ENCODE measurements around the gene FPGS.
"Not testable (repeated sequence)": the region's sequence is repeated elsewhere in the genome, so short reads cannot be mapped to it uniquely, and the experiment has no call there.

Gene FPGS

GRCh38 chr9:127844821-127845359, 42.2 kb downstream of the FPGS start:
- DNase-seq = no peak

GRCh38 chr9:127845619-127846018, 42.9 kb downstream of the FPGS start:
- DNase-seq = not testable (repeated sequence)

- DNase-seq = no peak
Observed at GRCh38 chr9:127846443-127847177, 43.9 kb downstream of the FPGS start.

GRCh38 chr9:127847178-127847510, 44.5 kb downstream of the FPGS start:
- no peak for DNase-seq

GRCh38 chr9:127847833-127848755, 45.4 kb downstream of the FPGS start:
- no peak for DNase-seq

- DNase-seq = peak; percentile 32
Observed at GRCh38 chr9:127848756-127849504, 46.2 kb downstream of the FPGS start.

GRCh38 chr9:127850286-127850830, 47.7 kb downstream of the FPGS start:
- no peak for DNase-seq

GRCh38 chr9:127852829-127853228, 50.1 kb downstream of the FPGS start:
- no peak for DNase-seq

GRCh38 chr9:127853312-127854183, 50.9 kb downstream of the FPGS start:
- no peak for DNase-seq

GRCh38 chr9:127854184-127854806, 51.6 kb downstream of the FPGS start, which contains the start of gene ENG:
Gene ENG, minus strand, starts transcription at chr9:127854658. Its CDS starts 303 bp downstream, at chr9:127854355.
- DNase-seq = peak; percentile 85

GRCh38 chr9:127854960-127855359, 52.3 kb downstream of the FPGS start:
- no peak for DNase-seq

GRCh38 chr9:127855522-127855921, 52.8 kb downstream of the FPGS start:
- no peak for DNase-seq

GRCh38 chr9:127856094-127856728, 53.5 kb downstream of the FPGS start:
- DNase-seq = no peak

- DNase-seq = no peak
Observed at GRCh38 chr9:127856729-127857116, 54.0 kb downstream of the FPGS start.

GRCh38 chr9:127857278-127857677, 54.6 kb downstream of the FPGS start:
- no peak for DNase-seq

GRCh38 chr9:127858041-127858512, 55.4 kb downstream of the FPGS start:
- peak; percentile 65 for DNase-seq

- DNase-seq = no peak
Observed at GRCh38 chr9:127860260-127860659, 57.6 kb downstream of the FPGS start.

- DNase-seq = no peak
Observed at GRCh38 chr9:127860779-127861178, 58.1 kb downstream of the FPGS start.

- no peak for DNase-seq
Observed at GRCh38 chr9:127862075-127863011, 59.7 kb downstream of the FPGS start.
